Measurements from ENCODE around the gene CRKL. TPM values are rescaled to one million over a fixed set of nuclear protein-coding genes. Genes with fewer than 3 reads are reported as not detected.
"Not testable (repeated sequence)": the region's sequence is repeated elsewhere in the genome, so short reads cannot be mapped to it uniquely, and the experiment has no call there.

Gene CRKL
- polyA plus RNA-seq, 2 of the 4 experiments (the other 2 are of a cell fraction): 21.4 to 22.8 TPM

DNA sequence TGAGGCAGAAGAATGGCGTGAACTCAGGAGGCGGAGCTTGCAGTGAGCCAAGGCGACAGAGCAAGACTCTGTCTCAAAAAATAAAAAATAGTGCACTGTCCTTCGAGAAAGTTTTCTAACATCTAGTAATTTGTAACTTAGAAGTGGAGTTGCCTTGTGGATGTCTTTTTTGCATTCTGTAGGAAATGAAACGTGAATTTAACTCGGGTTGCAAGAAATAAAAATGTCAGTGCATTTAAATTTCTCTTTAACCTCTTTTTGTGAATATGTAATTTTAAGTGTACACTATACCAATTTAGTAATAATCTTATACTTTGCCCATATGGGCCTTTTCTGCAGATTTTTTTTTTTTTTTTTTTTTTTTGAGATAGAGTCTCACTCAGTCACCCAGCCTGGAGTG, 26.2 kb upstream of the CRKL start:
- FAIRE-seq (no peak), DNase-seq (ENCODE audit: low read depth in 1 of 2, low spot score in 1 of 2) (no peak), ATAC-seq (no peak)
- ChIA-PET CTCF (interaction anchor here (0.9 kb wide), 1 partner anchor 26 kb away, joined by 5 read pairs; the partner anchor contains the start of gene CRKL), POLR2A (no interaction called here)
- Histone ChIP-seq H3K27ac (no peak overlapping the region), H3K9me3 (no peaks in the 10 kb centered on the region), H3K4me1 (peaks cover 2% of the 10 kb centered on the region), H3K4me3 (no peak overlapping the region), H3K4me2 (no peak overlapping the region)
- 94% methylated on average over 6 of the region's 6 CpGs for WGBS (ENCODE audit: missing lambda C conversion rate)
- TF ChIP-seq, protein P1, sequence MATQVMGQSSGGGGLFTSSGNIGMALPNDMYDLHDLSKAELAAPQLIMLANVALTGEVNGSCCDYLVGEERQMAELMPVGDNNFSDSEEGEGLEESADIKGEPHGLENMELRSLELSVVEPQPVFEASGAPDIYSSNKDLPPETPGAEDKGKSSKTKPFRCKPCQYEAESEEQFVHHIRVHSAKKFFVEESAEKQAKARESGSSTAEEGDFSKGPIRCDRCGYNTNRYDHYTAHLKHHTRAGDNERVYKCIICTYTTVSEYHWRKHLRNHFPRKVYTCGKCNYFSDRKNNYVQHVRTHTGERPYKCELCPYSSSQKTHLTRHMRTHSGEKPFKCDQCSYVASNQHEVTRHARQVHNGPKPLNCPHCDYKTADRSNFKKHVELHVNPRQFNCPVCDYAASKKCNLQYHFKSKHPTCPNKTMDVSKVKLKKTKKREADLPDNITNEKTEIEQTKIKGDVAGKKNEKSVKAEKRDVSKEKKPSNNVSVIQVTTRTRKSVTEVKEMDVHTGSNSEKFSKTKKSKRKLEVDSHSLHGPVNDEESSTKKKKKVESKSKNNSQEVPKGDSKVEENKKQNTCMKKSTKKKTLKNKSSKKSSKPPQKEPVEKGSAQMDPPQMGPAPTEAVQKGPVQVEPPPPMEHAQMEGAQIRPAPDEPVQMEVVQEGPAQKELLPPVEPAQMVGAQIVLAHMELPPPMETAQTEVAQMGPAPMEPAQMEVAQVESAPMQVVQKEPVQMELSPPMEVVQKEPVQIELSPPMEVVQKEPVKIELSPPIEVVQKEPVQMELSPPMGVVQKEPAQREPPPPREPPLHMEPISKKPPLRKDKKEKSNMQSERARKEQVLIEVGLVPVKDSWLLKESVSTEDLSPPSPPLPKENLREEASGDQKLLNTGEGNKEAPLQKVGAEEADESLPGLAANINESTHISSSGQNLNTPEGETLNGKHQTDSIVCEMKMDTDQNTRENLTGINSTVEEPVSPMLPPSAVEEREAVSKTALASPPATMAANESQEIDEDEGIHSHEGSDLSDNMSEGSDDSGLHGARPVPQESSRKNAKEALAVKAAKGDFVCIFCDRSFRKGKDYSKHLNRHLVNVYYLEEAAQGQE (IDR thresholded peaks at IDR 0.05): no peak
- no peak for TF ChIP-seq NPAS2 (CRISPR knock-in tag; IDR thresholded peaks at IDR 0.05; ENCODE audit: borderline replicate concordance)
- TF ChIP-seq RFX5 (IDR thresholded peaks at IDR 0.05): no peak
- TF ChIP-seq HEYL (CRISPR knock-in tag; IDR thresholded peaks at IDR 0.05): no peak
- TF ChIP-seq ZFP36 (IDR thresholded peaks at IDR 0.05; ENCODE audit: borderline replicate concordance, partially characterized antibody): no peak
- no peak for TF ChIP-seq CHD2 (IDR thresholded peaks at IDR 0.05; ENCODE audit: low read length, partially characterized antibody)
- TF ChIP-seq RCOR1 (IDR thresholded peaks at IDR 0.05; ENCODE audit: low read depth, low read length): no peak
- TF ChIP-seq PHF8 (IDR thresholded peaks at IDR 0.05; ENCODE audit: borderline replicate concordance, low read depth): no peak
- TF ChIP-seq, protein P2, sequence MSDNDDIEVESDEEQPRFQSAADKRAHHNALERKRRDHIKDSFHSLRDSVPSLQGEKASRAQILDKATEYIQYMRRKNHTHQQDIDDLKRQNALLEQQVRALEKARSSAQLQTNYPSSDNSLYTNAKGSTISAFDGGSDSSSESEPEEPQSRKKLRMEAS (IDR thresholded peaks at IDR 0.05): no peak
- TF ChIP-seq EP300 (IDR thresholded peaks at IDR 0.05): no peak
- no peak for TF ChIP-seq JUNB (IDR thresholded peaks at IDR 0.05)
- TF ChIP-seq EHF (CRISPR knock-in tag; IDR thresholded peaks at IDR 0.05): no peak
- no peak for TF ChIP-seq KDM5A (IDR thresholded peaks at IDR 0.05)
- TF ChIP-seq MAZ (IDR thresholded peaks at IDR 0.05; ENCODE audit: borderline replicate concordance, low read depth, low read length): no peak
- TF ChIP-seq, protein P3, sequence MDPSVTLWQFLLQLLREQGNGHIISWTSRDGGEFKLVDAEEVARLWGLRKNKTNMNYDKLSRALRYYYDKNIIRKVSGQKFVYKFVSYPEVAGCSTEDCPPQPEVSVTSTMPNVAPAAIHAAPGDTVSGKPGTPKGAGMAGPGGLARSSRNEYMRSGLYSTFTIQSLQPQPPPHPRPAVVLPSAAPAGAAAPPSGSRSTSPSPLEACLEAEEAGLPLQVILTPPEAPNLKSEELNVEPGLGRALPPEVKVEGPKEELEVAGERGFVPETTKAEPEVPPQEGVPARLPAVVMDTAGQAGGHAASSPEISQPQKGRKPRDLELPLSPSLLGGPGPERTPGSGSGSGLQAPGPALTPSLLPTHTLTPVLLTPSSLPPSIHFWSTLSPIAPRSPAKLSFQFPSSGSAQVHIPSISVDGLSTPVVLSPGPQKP (IDR thresholded peaks at IDR 0.05; ENCODE audit: low read depth, low read length): no peak
- TF ChIP-seq CHD4 (IDR thresholded peaks at IDR 0.05; ENCODE audit: borderline replicate concordance): no peak
- TF ChIP-seq, protein P4, sequence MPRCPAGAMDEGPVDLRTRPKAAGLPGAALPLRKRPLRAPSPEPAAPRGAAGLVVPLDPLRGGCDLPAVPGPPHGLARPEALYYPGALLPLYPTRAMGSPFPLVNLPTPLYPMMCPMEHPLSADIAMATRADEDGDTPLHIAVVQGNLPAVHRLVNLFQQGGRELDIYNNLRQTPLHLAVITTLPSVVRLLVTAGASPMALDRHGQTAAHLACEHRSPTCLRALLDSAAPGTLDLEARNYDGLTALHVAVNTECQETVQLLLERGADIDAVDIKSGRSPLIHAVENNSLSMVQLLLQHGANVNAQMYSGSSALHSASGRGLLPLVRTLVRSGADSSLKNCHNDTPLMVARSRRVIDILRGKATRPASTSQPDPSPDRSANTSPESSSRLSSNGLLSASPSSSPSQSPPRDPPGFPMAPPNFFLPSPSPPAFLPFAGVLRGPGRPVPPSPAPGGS (IDR thresholded peaks at IDR 0.05): no peak

DNA sequence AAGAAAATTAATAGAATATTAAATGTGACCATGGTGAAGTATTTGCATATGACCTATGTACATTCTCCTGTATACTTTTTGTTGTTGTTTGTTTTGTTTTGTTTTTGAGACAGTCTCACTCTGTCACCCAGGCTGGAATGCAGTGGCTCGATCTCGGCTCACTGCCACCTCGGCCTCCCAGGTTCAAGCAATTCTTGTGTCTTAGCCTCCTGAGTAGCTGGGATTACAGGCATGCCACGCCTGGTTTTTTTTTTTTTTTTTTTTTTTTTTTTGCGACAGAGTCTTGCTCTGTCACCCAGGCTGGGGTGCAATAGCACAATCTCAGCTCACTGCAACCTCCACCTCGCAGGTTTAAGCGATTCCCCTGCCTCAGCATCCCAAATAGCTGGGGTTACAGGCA, 19.5 kb upstream of the CRKL start:
- not testable (repeated sequence) for FAIRE-seq, H3K4me2 ChIP-seq

More for the DNA sequence above, 19.5 kb upstream of the CRKL start:
- DNase-seq (ENCODE audit: low read depth in 1 of 2, low spot score in 1 of 2); H3K27ac ChIP-seq; ATAC-seq; POLR2A ChIA-PET; H3K4me3 ChIP-seq; H3K9me3 ChIP-seq; H3K4me1 ChIP-seq: not testable (repeated sequence)
- CTCF ChIA-PET: interaction anchor here (5.9 kb wide), 1 partner anchor 12 kb away, joined by 32 read pairs; no protein-coding TSS in a partner anchor
- 75% methylated on average over 6 of the region's 7 CpGs for WGBS (ENCODE audit: missing lambda C conversion rate)

Data from A549 (cell line).